GDM1 (cell line): ENCODE measurements around the gene ITGB2.

Source experiments
- DNase-seq: peaks from one replicate; lab custom pipeline; 2025; lab: John Stamatoyannopoulos, UW

The ITGB2 gene

DNA sequence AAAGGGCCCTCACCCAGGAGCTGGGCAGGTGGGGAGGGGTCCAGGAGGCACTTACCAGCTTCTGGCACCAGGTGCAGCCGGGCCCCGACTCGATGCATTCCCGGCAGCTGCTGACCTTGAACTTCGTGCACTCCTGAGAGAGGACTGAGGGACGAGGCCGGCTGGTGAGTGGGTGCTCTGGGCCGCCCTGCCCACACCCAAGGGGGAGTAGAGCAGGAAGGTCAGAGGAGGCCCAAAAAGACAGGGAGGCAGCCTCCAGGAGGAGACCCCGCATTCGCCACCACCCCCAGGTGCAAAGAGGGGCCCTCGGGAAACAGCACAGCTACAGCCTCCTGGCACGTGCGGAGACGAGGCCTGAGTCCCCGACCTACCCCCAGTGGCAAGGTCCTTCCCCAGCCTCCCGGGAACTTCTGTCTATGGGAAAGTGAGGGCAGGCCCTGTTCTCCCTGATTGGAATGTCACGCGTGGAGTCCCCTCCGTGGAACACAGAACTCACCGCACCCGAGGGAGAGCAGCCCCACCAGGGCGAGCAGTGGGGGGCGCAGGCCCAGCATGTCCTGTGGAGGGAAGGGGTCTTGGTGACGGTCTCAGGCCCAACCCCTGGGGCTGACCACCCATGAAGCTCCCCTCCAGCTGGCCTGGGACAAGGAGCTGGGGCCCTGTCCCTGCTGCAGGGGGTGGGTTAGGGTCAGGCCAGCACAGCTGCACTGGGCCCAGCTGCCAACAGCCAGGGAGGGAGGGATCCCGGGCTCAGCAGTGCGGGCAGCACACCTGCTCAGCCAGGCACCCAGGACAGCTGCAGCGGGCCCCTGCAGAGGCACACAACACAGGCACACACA, 10.3 kb downstream of the ITGB2 start:
- DNase-seq = no peak

GRCh38 chr21:44909719-44910118, 11.0 kb downstream of the ITGB2 start:
- no peak for DNase-seq

DNA sequence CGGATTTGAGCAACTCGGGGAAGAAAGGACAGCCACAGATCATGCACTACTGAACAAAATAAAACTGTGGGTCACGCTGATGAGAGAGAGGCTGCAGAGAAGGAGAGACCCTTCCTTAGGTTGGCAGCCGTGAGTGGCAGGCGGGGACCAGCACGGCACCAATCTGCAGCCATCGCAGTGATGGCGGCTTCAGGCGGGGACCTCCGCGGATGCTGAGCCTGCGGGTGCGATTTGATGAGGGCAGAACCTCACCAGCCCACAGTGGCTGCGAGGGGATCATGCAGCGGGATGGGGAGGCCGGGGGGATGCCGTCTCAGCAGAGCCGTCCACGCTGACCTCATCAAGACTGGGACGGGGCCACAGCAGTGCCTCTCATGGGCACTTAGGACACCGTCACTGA, 11.8 kb downstream of the ITGB2 start:
- no peak for DNase-seq

DNA sequence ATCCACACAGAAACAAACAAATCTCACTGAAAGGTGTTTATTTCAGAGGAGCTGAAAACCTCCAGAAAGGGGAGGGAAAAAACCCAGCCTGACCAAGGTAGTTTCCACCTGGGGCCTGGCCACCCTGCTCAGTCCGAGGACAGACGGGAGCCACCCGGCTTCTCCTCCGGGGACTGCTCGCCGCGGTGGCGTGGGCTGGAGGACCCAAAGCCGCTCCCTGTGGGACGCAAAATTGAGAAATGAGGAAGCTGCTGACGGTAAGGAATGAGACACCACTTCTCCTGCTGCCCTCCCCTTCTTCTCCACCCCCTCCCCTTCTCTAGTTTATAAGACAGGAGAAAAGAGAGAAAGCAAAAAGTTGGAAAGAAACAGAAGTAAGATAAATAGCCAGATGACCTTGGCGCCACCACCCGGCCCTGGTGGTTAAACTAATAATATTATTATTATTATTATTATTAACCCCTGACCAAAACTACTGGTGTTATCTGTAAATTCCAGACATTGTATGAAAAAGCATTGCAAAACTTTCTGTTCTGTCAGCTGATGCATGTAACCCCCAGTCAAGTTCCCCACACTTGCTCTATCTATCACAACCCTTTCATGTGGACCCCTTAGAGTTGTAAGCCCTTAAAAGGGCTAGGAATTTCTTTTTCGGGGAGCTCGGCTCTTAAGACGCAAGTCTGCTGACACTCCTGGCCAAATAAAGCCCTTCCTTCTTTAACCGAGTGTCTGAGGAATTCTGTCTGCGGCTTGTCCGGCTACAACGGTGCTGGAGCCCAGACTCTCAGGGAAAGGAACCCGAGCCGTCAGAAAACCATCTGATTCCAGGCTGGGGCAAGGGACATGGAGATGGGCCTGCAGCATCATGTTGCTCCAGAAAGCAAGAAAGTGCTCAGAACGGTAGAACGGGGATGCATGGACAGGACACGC, 12.5 kb downstream of the ITGB2 start:
- peak; percentile 43 for DNase-seq

DNA sequence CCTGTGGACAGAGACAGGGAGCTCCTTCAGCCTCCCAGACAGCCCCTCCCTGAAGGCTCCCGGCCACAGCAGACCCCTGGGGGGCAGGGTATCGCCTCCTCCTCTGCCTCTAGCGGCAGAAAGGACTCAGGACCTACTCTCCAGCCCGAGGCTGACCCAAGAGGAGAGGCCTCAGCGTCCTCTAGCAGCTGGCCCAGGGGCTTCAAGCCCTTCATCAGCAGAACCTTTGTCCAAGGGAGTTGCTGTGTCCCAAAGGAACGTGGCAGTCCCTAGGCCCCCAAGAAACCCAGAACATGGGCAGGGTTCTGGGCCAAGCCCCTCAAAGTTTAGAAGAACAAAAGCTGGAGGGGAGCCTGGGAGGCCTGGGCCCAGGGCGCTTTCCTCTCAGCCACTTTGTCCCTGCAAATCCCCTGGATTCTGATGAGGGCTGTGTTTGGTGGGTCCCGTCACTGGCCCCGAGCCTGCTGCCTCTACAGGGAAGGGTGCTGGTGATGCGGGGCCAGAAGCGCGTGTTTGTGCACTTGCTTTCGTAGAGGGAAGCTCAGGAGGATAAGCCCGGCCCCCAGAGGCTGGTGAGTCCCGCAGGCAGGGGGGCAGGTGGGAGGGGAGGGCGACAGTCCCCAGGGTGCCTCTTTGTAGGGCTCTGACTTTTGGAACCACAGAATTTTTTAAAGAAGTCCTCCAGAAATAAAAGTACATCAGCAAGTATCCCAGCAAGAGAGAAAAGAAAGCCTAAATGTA, 13.3 kb downstream of the ITGB2 start:
- DNase-seq = no peak

GRCh38 chr21:44905728-44906090, 15.0 kb downstream of the ITGB2 start:
- no peak for DNase-seq

DNA sequence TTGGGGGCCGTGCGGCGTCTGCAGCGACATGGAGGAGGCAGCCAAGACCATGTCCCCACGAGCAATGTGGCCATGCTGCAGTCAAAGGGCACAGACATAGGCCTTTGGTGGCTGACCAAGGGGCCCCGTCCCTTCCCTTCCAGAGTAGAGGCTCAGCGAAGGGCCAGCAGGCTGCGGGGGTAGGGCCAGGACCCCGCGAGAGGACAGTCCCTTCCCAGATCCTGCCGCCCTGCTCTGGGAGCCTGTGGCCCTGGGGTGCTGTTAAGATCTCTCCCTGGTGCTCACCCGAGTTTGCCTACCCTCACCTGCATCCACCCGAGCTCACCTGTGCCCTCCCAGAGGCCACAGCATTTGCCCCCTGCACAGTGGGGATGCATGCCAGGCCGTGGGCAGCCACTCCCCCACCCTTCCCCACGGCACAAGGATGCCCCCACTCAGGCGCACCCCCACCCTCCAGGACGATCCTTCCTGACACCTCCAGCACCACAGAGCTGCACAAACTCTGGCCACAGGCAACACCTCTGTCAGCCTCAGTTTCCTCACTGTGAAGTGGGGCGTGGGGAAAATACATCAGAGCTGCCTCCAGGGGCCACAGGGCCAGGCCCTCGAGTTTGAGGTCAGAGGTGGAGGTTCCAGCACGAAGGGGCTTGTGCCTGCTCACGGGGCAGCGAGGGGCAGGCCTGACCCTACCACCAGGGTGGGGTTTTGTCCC, 15.5 kb downstream of the ITGB2 start:
- no peak for DNase-seq

- DNase-seq = no peak
Observed at GRCh38 chr21:44904141-44904923, 16.4 kb downstream of the ITGB2 start.

DNA sequence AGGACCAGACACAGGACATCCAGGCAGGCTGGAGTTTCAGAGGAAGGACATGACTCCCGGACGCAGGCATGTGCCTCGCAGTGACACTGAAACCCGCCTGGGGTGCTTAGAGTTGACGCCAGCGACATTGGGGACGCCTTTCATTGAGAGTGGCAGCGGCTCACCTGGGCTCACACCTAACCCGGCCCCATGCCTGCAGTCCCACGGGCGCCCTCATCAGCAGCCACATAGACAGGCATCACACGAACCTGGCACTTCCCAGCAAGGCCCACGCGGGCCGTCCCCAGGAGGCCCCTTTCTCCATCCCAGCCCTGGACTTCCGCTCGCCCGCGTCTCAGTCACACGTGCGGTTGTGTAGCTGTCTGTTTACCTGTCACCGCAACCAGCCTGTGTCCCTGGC, 17.0 kb downstream of the ITGB2 start:
- no peak for DNase-seq

DNA sequence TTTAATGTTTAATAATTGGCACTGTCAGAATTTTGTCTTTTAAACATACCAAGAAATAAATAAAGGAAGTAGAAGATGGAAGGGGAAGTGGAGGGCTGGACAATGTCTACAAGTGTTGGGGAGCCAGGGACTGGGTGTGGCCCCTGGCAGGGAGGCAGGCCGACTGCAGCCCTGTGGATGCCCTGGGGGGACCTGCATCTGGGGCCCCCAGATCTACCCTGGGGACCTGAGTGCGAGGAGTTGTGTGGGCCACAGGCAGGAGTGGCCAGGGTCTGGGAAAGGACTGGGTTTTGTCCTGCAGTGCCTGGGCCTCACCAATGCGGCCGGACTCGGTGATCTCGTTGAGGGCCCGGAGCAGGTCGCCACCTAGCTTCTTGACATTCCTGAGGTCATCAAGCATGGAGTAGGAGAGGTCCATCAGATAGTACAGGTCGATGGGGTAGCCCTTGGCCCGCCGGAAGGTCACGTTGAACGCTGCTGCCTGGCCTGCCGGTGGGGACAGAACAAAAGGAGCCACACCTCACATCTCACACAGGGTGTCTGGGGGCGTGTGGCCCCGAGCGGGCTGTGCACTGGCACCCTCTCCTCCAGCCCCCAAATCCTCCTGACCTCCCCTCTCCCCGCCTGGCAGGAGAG, 17.5 kb downstream of the ITGB2 start:
- no peak for DNase-seq

- DNase-seq = no peak
Observed at GRCh38 chr21:44902268-44903049, 18.2 kb downstream of the ITGB2 start.

- no peak for DNase-seq
Observed at GRCh38 chr21:44901391-44902074, 19.2 kb downstream of the ITGB2 start.

- DNase-seq = no peak
Observed at GRCh38 chr21:44900559-44901251, 20.0 kb downstream of the ITGB2 start.

DNA sequence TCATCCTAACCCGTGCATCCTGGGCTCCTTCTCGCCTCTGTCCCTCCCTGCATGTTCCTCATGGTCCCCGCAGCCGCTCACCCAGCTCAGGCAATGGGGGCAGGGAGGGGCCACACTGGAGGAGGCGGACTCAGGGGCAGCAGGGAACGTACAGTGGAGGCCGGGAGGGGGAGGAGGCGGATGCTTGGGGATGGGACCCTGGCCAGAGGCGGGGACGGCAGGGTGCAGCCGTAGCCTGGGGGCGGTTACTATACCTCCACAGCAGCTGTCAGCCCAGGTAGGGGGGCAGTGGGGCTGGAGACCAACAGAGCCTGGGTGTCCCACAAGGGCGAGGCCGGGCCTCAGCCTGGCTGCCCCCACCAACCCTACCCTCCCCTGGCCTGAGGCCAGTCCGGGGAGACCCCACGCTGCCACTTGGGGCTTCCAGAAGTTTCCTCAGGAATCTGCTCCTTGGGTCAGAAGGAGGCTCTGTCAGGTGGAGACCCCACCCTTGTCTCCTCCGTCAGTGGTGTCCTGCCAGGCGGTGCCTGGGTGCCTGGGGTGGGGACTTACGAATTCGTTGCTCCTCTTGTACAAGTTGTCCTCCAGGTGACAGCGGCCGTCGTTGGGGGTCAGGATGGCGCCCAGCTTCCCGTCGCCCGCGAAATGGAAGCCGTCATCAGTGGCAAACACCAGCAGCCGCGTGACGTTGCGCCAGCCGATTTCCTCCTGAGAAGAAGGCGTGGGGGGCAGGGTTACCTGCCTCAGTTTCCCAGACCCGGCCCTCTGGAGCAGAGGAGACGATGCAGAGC, 20.7 kb downstream of the ITGB2 start:
- DNase-seq = no peak

DNA sequence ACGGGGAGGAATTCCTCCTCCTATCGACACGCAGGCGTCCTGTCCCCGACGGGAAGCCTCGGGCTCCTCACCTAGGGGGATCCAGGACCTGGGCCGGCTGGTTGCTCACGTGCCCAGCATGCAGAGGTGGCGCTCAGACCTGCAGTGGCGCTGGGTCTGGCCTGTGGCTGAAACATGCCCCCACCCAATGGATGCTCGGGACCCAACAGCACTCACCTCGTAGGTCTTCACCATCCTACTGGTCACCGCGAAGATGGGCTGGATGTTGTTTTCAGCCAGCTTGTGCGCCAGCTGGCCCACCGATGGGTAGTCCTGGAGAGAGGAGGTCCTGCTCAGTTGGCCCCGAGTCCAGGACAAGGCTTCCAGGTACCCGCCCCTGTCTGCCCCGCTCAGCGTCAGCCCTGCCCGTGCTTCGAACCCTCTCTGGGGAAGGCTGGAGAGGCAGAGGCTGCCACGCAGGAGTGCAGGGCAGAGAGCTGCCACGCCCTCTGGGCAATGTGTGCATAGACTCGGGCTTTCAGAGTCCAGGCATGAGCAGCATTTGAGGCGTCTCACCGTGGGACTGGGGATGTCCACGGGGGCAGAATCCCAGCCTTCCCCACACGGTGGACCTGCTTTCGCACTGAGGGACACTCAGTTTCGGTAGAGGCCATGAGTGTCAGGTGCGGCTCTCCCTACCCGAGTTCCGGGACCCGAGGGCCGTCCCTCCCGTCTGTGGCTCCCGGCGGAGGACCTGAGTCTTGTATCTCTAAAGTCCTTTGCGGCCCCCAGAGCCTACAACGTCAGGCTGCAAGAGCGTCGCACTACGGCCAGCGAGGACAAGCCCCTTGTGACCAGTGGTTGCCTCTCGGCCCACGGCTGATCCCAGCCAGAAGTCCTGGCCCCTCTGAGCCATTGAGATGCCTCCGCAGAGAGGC, 21.6 kb downstream of the ITGB2 start:
- no peak for DNase-seq

DNA sequence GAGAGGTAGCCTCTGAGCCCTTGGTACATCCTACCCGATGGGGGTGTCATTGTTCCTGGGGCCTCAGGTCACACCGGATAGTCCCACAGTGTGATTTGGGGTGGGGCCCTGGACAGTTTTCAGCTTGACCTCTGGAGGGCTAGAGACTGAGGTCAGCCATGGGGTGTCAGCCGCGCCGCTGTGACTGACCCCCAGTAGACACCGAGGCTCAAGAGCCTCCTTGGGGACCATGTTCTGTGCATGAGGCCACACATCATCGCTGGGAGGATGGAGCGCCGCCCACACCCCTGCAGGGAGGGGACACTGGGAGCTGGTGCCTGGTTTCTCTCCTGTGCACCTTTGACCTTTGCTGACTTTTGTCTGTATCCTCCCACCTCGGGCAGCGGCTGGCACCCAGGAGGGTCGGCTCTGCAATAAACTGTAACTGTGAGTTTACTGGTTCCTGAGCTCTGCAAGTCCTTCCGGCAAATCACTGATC, 22.6 kb downstream of the ITGB2 start:
- no peak for DNase-seq
